H9 (cell line): ENCODE results near the gene DEFB125. TPM values are rescaled to one million over a fixed set of nuclear protein-coding genes. Genes with fewer than 3 reads are reported as not detected.

Experiments
- DNase-seq: peaks from one replicate; pipeline ENCODE4 v3.0.0-alpha.2; 2017
- H2AFZ ChIP-seq: one replicate; pipeline ENCODE4 v1.6.1; 2013; ENCODE audit warnings: mild to moderate bottlenecking, low read length, control low read depth, moderate library complexity
- H2AK5ac ChIP-seq: 2 replicates; pipeline ENCODE4 v1.6.1; 2013; ENCODE audit warnings: low read length, control low read depth, mixed read lengths; ENCODE audit not compliant: insufficient read length
- H2BK120ac ChIP-seq: one replicate; pipeline ENCODE4 v1.6.1; 2013; ENCODE audit warnings: low read depth, mild to moderate bottlenecking, low read length, control low read depth, inconsistent platforms; ENCODE audit not compliant: poor library complexity, severe bottlenecking
- H2BK12ac ChIP-seq: 2 replicates; pipeline ENCODE4 v1.6.1; 2013; ENCODE audit warnings: low read length, control low read depth, mixed read lengths, low read depth; ENCODE audit not compliant: insufficient read length
- H2BK15ac ChIP-seq: 2 replicates; pipeline ENCODE4 v1.6.1; 2013; ENCODE audit warnings: low read depth, low read length, control low read depth
- H2BK20ac ChIP-seq: one replicate; pipeline ENCODE4 v1.6.1; 2013; ENCODE audit warnings: low read depth, mild to moderate bottlenecking, low read length, control low read depth, inconsistent platforms; ENCODE audit not compliant: poor library complexity, severe bottlenecking
- H2BK5ac ChIP-seq: 2 replicates; pipeline ENCODE4 v1.6.1; 2013; ENCODE audit warnings: low read length, control low read depth, mixed read lengths; ENCODE audit not compliant: insufficient read length
- H3K14ac ChIP-seq: 2 replicates; pipeline ENCODE4 v1.6.1; 2013; ENCODE audit warnings: low read length, control low read depth; ENCODE audit not compliant: insufficient read depth
- H3K18ac ChIP-seq: 2 replicates; pipeline ENCODE4 v1.6.1; 2013; ENCODE audit warnings: low read depth, mild to moderate bottlenecking, mixed read lengths, low read length, control low read depth; ENCODE audit not compliant: insufficient read length
- H3K23ac ChIP-seq: 2 replicates; pipeline ENCODE4 v1.6.1; 2013; ENCODE audit warnings: low read length, control low read depth, mixed read lengths, low read depth; ENCODE audit not compliant: insufficient read length
- H3K23me2 ChIP-seq: 2 replicates; pipeline ENCODE4 v1.6.1; 2013; ENCODE audit warnings: low read depth, mild to moderate bottlenecking, mixed read lengths, low read length, control low read depth; ENCODE audit not compliant: insufficient read length, poor library complexity, severe bottlenecking
- H3K27ac ChIP-seq: 2 replicates; pipeline ENCODE4 v1.5.1; 2013; ENCODE audit warnings: low read length, control low read depth, mixed read lengths, low read depth; ENCODE audit not compliant: insufficient read length
- H3K27me3 ChIP-seq: 2 replicates; pipeline ENCODE4 v1.6.1; 2013; ENCODE audit warnings: low read length, control low read depth, inconsistent platforms; ENCODE audit not compliant: insufficient read depth
- H3K4ac ChIP-seq: 2 replicates; pipeline ENCODE4 v1.6.1; 2013; ENCODE audit warnings: low read depth, mild to moderate bottlenecking, control low read depth, inconsistent platforms, low read length, moderate library complexity
- H3K4me1 ChIP-seq: 2 replicates; pipeline ENCODE4 v1.6.1; 2013; ENCODE audit warnings: low read length, control low read depth, inconsistent platforms; ENCODE audit not compliant: insufficient read depth
- H3K4me2 ChIP-seq: 2 replicates; pipeline ENCODE4 v1.6.1; 2013; ENCODE audit warnings: low read length, control low read depth, mixed read lengths; ENCODE audit not compliant: insufficient read length, insufficient read depth
- H3K56ac ChIP-seq: 2 replicates; pipeline ENCODE4 v1.6.1; 2013; ENCODE audit warnings: low read depth, mild to moderate bottlenecking, mixed read lengths, low read length, control low read depth; ENCODE audit not compliant: insufficient read length
- H3K79me1 ChIP-seq: 2 replicates; pipeline ENCODE4 v1.6.1; 2013; ENCODE audit warnings: low read depth, mild to moderate bottlenecking, moderate library complexity, low read length, control low read depth, inconsistent platforms; ENCODE audit not compliant: insufficient read depth, poor library complexity, severe bottlenecking
- H3K79me2 ChIP-seq: 2 replicates; pipeline ENCODE4 v1.6.1; 2013; ENCODE audit warnings: low read length, control low read depth, inconsistent platforms; ENCODE audit not compliant: insufficient read depth
- H3K9ac ChIP-seq: 2 replicates; pipeline ENCODE4 v1.6.1; 2013; ENCODE audit warnings: low read length, control low read depth, mixed read lengths; ENCODE audit not compliant: insufficient read length; ENCODE audit errors: extremely low read depth
- H3K9me3 ChIP-seq: one replicate; pipeline ENCODE4 v1.6.1; 2013; ENCODE audit warnings: low read depth, low read length, inconsistent platforms; ENCODE audit not compliant: control insufficient read depth
- H3T11ph ChIP-seq: one replicate; pipeline ENCODE4 v1.6.1; 2013; ENCODE audit warnings: mild to moderate bottlenecking, low read length, control low read depth, inconsistent platforms
- H4K20me1 ChIP-seq: one replicate; pipeline ENCODE4 v1.6.1; 2013; ENCODE audit not compliant: control insufficient read depth, insufficient read length, insufficient read depth
- H4K5ac ChIP-seq: 2 replicates; pipeline ENCODE4 v1.6.1; 2013; ENCODE audit warnings: low read depth, mild to moderate bottlenecking, mixed read lengths, low read length, control low read depth; ENCODE audit not compliant: insufficient read length
- H4K8ac ChIP-seq: replicated peaks from 2 replicates; pipeline ENCODE4 v1.6.1; 2013; ENCODE audit warnings: low read length, control low read depth, mixed read lengths, low read depth; ENCODE audit not compliant: insufficient read length
- H4K91ac ChIP-seq: 2 replicates; pipeline ENCODE4 v1.6.1; 2013; ENCODE audit warnings: low read depth, mild to moderate bottlenecking, moderate library complexity, mixed read lengths, low read length, control low read depth; ENCODE audit not compliant: insufficient read length
- H3K27ac Mint-ChIP-seq, 3 experiments: 2 replicates in 2 of 3; 3 replicates in 1 of 3; pipeline ENCODE4 v1.8.0; 2020 to 2021; ENCODE audit warnings: mixed read lengths in 3 of 3, mild to moderate bottlenecking in 1 of 3, moderate library complexity in 1 of 3
- H3K27me3 Mint-ChIP-seq: 2 replicates; pipeline ENCODE4 v1.8.0; 2021; ENCODE audit warnings: low read depth, mild to moderate bottlenecking, moderate library complexity, mixed read lengths
- H3K36me3 Mint-ChIP-seq, 3 experiments: 2 replicates in 2 of 3; 3 replicates in 1 of 3; pipeline ENCODE4 v1.8.0; 2020 to 2021; ENCODE audit warnings: low read depth in 3 of 3, mixed read lengths in 3 of 3; ENCODE audit not compliant: insufficient read depth in 1 of 3
- H3K4me1 Mint-ChIP-seq, 2 experiments: 2 replicates each; pipeline ENCODE4 v1.8.0; 2020; ENCODE audit warnings: mixed read lengths in 2 of 2
- H3K4me3 Mint-ChIP-seq, 2 experiments: 2 replicates in 1 of 2; 3 replicates in 1 of 2; pipeline ENCODE4 v1.8.0; 2020 to 2021; ENCODE audit warnings: mild to moderate bottlenecking in 2 of 2, mixed read lengths in 2 of 2, moderate library complexity in 1 of 2
- H3K9me3 Mint-ChIP-seq, 2 experiments: 2 replicates in 1 of 2; 3 replicates in 1 of 2; pipeline ENCODE4 v1.8.0; 2020; ENCODE audit warnings: mild to moderate bottlenecking in 2 of 2, mixed read lengths in 2 of 2, moderate library complexity in 1 of 2
- WGBS: extraction: QIAGEN DNeasy Blood & Tissue Kit; methylation state at CpG from one replicate; pipeline ENCODE4 v1.1.7; 2013; ENCODE audit warnings: missing lambda C conversion rate, low lambda C conversion rate, mixed read lengths; ENCODE audit not compliant: insufficient read length; ENCODE audit errors: extremely low coverage; 5-methylcytosine and 5-hydroxymethylcytosine counted together
- total RNA-seq: library from RNA; stranded (reverse); gene quantifications from 2 replicates; pipeline ENCODE4 v1.2.1, GENCODE V29; 2021
- TF ChIP-seq, protein P1 (sequence below): fragments of 200-600 bp; sonication (generic); conservative IDR thresholded peaks from 3 replicates; pipeline ENCODE4 v1.8.0; 2021; ENCODE audit warnings: antibody characterized with exemption, mild to moderate bottlenecking

DEFB125 gene
- total RNA-seq, 1 experiment from 2014 or later: not detected

DNA sequence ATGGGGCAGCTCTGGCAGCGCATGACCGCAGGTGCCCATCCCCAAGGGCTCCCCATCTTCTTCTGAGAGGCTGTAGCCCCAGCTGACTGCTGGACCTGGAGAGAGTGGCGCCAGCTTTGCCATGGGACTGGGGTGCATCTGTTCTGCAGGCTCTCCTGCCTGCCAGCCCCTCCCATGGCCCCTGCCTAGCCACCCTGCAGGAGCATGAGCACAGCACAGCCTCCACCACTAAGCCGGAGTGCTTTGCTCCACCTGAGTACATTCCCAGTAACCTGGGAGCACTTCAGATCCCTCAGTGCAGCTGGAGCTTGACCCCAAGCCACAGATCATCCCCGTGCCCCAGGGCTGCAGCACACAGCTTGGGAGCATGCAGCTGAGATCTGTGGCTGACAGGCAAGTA, 16.0 kb downstream of the DEFB125 start:
- 0 out of 7 replicates have a peak, but pooled peaks cover 0 to 5% (median 0%) of the 10 kb centered on the region in 3 experiments for H3K36me3 Mint-ChIP-seq
- no peak overlapping the region for H3K4ac ChIP-seq

More for the DNA sequence above, 16.0 kb downstream of the DEFB125 start:
- H3K56ac ChIP-seq: no peak overlapping the region
- H4K91ac ChIP-seq: no peak overlapping the region
- no peak overlapping the region for H2BK15ac ChIP-seq
- no peak overlapping the region for H3K4me2 ChIP-seq
- H4K8ac ChIP-seq: no peak overlapping the region
- Mint-ChIP-seq H3K9me3 (peaks cover 2 to 91% of the 10 kb centered on the region in 2 experiments; a peak in 3 of 5 replicates), H3K4me3 (no peak overlapping the region), H3K27ac (no peak overlapping the region), H3K4me1 (peaks cover 0 to 9% of the 10 kb centered on the region in 2 experiments; a peak in 2 of 4 replicates), H3K27me3 (peaks cover 28% of the 10 kb centered on the region)
- no peaks in the 10 kb centered on the region for H3K79me1 ChIP-seq
- no peak overlapping the region for H3K23ac ChIP-seq
- TF ChIP-seq, protein P1, sequence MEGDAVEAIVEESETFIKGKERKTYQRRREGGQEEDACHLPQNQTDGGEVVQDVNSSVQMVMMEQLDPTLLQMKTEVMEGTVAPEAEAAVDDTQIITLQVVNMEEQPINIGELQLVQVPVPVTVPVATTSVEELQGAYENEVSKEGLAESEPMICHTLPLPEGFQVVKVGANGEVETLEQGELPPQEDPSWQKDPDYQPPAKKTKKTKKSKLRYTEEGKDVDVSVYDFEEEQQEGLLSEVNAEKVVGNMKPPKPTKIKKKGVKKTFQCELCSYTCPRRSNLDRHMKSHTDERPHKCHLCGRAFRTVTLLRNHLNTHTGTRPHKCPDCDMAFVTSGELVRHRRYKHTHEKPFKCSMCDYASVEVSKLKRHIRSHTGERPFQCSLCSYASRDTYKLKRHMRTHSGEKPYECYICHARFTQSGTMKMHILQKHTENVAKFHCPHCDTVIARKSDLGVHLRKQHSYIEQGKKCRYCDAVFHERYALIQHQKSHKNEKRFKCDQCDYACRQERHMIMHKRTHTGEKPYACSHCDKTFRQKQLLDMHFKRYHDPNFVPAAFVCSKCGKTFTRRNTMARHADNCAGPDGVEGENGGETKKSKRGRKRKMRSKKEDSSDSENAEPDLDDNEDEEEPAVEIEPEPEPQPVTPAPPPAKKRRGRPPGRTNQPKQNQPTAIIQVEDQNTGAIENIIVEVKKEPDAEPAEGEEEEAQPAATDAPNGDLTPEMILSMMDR: no peak
- no peak overlapping the region for H2BK5ac ChIP-seq
- H2BK20ac ChIP-seq: no peak overlapping the region
- no peaks in the 10 kb centered on the region for H3K79me2 ChIP-seq
- no peaks in the 10 kb centered on the region for H3K4me1 ChIP-seq
- no peaks in the 10 kb centered on the region for H3K23me2 ChIP-seq
- H2AK5ac ChIP-seq: no peak overlapping the region
- no peak overlapping the region for H2BK12ac ChIP-seq
- no peak for DNase-seq
- no peak overlapping the region for H2BK120ac ChIP-seq
- H3K9ac ChIP-seq: no peak overlapping the region
- no peak overlapping the region for H2AFZ ChIP-seq
- H3K27me3 ChIP-seq: no peaks in the 10 kb centered on the region
- H4K20me1 ChIP-seq: no peaks in the 10 kb centered on the region
- H3K14ac ChIP-seq: no peak overlapping the region
- no peak overlapping the region for H3K18ac ChIP-seq
- H4K5ac ChIP-seq: no peak overlapping the region
- peaks cover 36% of the 10 kb centered on the region for H3K9me3 ChIP-seq
- H3K27ac ChIP-seq: no peak overlapping the region
- no peak overlapping the region for H3T11ph ChIP-seq
- WGBS: no CpG with 5 or more reads among the region's 5 CpGs
